H9 (cell line): ENCODE data around the gene NKAIN2. TPM values are rescaled to one million over a fixed set of nuclear protein-coding genes. Genes with fewer than 3 reads are reported as not detected.

Source experiments
- DNase-seq: peaks from one replicate; pipeline ENCODE4 v3.0.0-alpha.2; 2017
- H2AFZ ChIP-seq: one replicate; pipeline ENCODE4 v1.6.1; 2013; ENCODE audit warnings: mild to moderate bottlenecking, low read length, control low read depth, moderate library complexity
- H2AK5ac ChIP-seq: 2 replicates; pipeline ENCODE4 v1.6.1; 2013; ENCODE audit warnings: low read length, control low read depth, mixed read lengths; ENCODE audit not compliant: insufficient read length
- H2BK120ac ChIP-seq: one replicate; pipeline ENCODE4 v1.6.1; 2013; ENCODE audit warnings: low read depth, mild to moderate bottlenecking, low read length, control low read depth, inconsistent platforms; ENCODE audit not compliant: poor library complexity, severe bottlenecking
- H2BK12ac ChIP-seq: 2 replicates; pipeline ENCODE4 v1.6.1; 2013; ENCODE audit warnings: low read length, control low read depth, mixed read lengths, low read depth; ENCODE audit not compliant: insufficient read length
- H2BK15ac ChIP-seq: 2 replicates; pipeline ENCODE4 v1.6.1; 2013; ENCODE audit warnings: low read depth, low read length, control low read depth
- H2BK20ac ChIP-seq: one replicate; pipeline ENCODE4 v1.6.1; 2013; ENCODE audit warnings: low read depth, mild to moderate bottlenecking, low read length, control low read depth, inconsistent platforms; ENCODE audit not compliant: poor library complexity, severe bottlenecking
- H2BK5ac ChIP-seq: 2 replicates; pipeline ENCODE4 v1.6.1; 2013; ENCODE audit warnings: low read length, control low read depth, mixed read lengths; ENCODE audit not compliant: insufficient read length
- H3K14ac ChIP-seq: 2 replicates; pipeline ENCODE4 v1.6.1; 2013; ENCODE audit warnings: low read length, control low read depth; ENCODE audit not compliant: insufficient read depth
- H3K18ac ChIP-seq: 2 replicates; pipeline ENCODE4 v1.6.1; 2013; ENCODE audit warnings: low read depth, mild to moderate bottlenecking, mixed read lengths, low read length, control low read depth; ENCODE audit not compliant: insufficient read length
- H3K23ac ChIP-seq: 2 replicates; pipeline ENCODE4 v1.6.1; 2013; ENCODE audit warnings: low read length, control low read depth, mixed read lengths, low read depth; ENCODE audit not compliant: insufficient read length
- H3K23me2 ChIP-seq: 2 replicates; pipeline ENCODE4 v1.6.1; 2013; ENCODE audit warnings: low read depth, mild to moderate bottlenecking, mixed read lengths, low read length, control low read depth; ENCODE audit not compliant: insufficient read length, poor library complexity, severe bottlenecking
- H3K27ac ChIP-seq: 2 replicates; pipeline ENCODE4 v1.5.1; 2013; ENCODE audit warnings: low read length, control low read depth, mixed read lengths, low read depth; ENCODE audit not compliant: insufficient read length
- H3K27me3 ChIP-seq: 2 replicates; pipeline ENCODE4 v1.6.1; 2013; ENCODE audit warnings: low read length, control low read depth, inconsistent platforms; ENCODE audit not compliant: insufficient read depth
- H3K4ac ChIP-seq: 2 replicates; pipeline ENCODE4 v1.6.1; 2013; ENCODE audit warnings: low read depth, mild to moderate bottlenecking, control low read depth, inconsistent platforms, low read length, moderate library complexity
- H3K4me1 ChIP-seq: 2 replicates; pipeline ENCODE4 v1.6.1; 2013; ENCODE audit warnings: low read length, control low read depth, inconsistent platforms; ENCODE audit not compliant: insufficient read depth
- H3K4me2 ChIP-seq: 2 replicates; pipeline ENCODE4 v1.6.1; 2013; ENCODE audit warnings: low read length, control low read depth, mixed read lengths; ENCODE audit not compliant: insufficient read length, insufficient read depth
- H3K56ac ChIP-seq: 2 replicates; pipeline ENCODE4 v1.6.1; 2013; ENCODE audit warnings: low read depth, mild to moderate bottlenecking, mixed read lengths, low read length, control low read depth; ENCODE audit not compliant: insufficient read length
- H3K79me1 ChIP-seq: 2 replicates; pipeline ENCODE4 v1.6.1; 2013; ENCODE audit warnings: low read depth, mild to moderate bottlenecking, moderate library complexity, low read length, control low read depth, inconsistent platforms; ENCODE audit not compliant: insufficient read depth, poor library complexity, severe bottlenecking
- H3K79me2 ChIP-seq: 2 replicates; pipeline ENCODE4 v1.6.1; 2013; ENCODE audit warnings: low read length, control low read depth, inconsistent platforms; ENCODE audit not compliant: insufficient read depth
- H3K9ac ChIP-seq: 2 replicates; pipeline ENCODE4 v1.6.1; 2013; ENCODE audit warnings: low read length, control low read depth, mixed read lengths; ENCODE audit not compliant: insufficient read length; ENCODE audit errors: extremely low read depth
- H3K9me3 ChIP-seq: one replicate; pipeline ENCODE4 v1.6.1; 2013; ENCODE audit warnings: low read depth, low read length, inconsistent platforms; ENCODE audit not compliant: control insufficient read depth
- H3T11ph ChIP-seq: one replicate; pipeline ENCODE4 v1.6.1; 2013; ENCODE audit warnings: mild to moderate bottlenecking, low read length, control low read depth, inconsistent platforms
- H4K20me1 ChIP-seq: one replicate; pipeline ENCODE4 v1.6.1; 2013; ENCODE audit not compliant: control insufficient read depth, insufficient read length, insufficient read depth
- H4K5ac ChIP-seq: 2 replicates; pipeline ENCODE4 v1.6.1; 2013; ENCODE audit warnings: low read depth, mild to moderate bottlenecking, mixed read lengths, low read length, control low read depth; ENCODE audit not compliant: insufficient read length
- H4K8ac ChIP-seq: replicated peaks from 2 replicates; pipeline ENCODE4 v1.6.1; 2013; ENCODE audit warnings: low read length, control low read depth, mixed read lengths, low read depth; ENCODE audit not compliant: insufficient read length
- H4K91ac ChIP-seq: 2 replicates; pipeline ENCODE4 v1.6.1; 2013; ENCODE audit warnings: low read depth, mild to moderate bottlenecking, moderate library complexity, mixed read lengths, low read length, control low read depth; ENCODE audit not compliant: insufficient read length
- H3K27ac Mint-ChIP-seq, 3 experiments: 2 replicates in 2 of 3; 3 replicates in 1 of 3; pipeline ENCODE4 v1.8.0; 2020 to 2021; ENCODE audit warnings: mixed read lengths in 3 of 3, mild to moderate bottlenecking in 1 of 3, moderate library complexity in 1 of 3
- H3K27me3 Mint-ChIP-seq: 2 replicates; pipeline ENCODE4 v1.8.0; 2021; ENCODE audit warnings: low read depth, mild to moderate bottlenecking, moderate library complexity, mixed read lengths
- H3K36me3 Mint-ChIP-seq, 3 experiments: 2 replicates in 2 of 3; 3 replicates in 1 of 3; pipeline ENCODE4 v1.8.0; 2020 to 2021; ENCODE audit warnings: low read depth in 3 of 3, mixed read lengths in 3 of 3; ENCODE audit not compliant: insufficient read depth in 1 of 3
- H3K4me1 Mint-ChIP-seq, 2 experiments: 2 replicates each; pipeline ENCODE4 v1.8.0; 2020; ENCODE audit warnings: mixed read lengths in 2 of 2
- H3K4me3 Mint-ChIP-seq, 2 experiments: 2 replicates in 1 of 2; 3 replicates in 1 of 2; pipeline ENCODE4 v1.8.0; 2020 to 2021; ENCODE audit warnings: mild to moderate bottlenecking in 2 of 2, mixed read lengths in 2 of 2, moderate library complexity in 1 of 2
- H3K9me3 Mint-ChIP-seq, 2 experiments: 2 replicates in 1 of 2; 3 replicates in 1 of 2; pipeline ENCODE4 v1.8.0; 2020; ENCODE audit warnings: mild to moderate bottlenecking in 2 of 2, mixed read lengths in 2 of 2, moderate library complexity in 1 of 2
- CTCF ChIP-seq: fragments of 200-600 bp; sonication (generic); conservative IDR thresholded peaks from 3 replicates; pipeline ENCODE4 v1.8.0; 2021; ENCODE audit warnings: antibody characterized with exemption, mild to moderate bottlenecking
- WGBS: extraction: QIAGEN DNeasy Blood & Tissue Kit; methylation state at CpG from one replicate; pipeline ENCODE4 v1.1.7; 2013; ENCODE audit warnings: missing lambda C conversion rate, low lambda C conversion rate, mixed read lengths; ENCODE audit not compliant: insufficient read length; ENCODE audit errors: extremely low coverage; 5-methylcytosine and 5-hydroxymethylcytosine counted together
- total RNA-seq: library from RNA; stranded (reverse); gene quantifications from 2 replicates; pipeline ENCODE4 v1.2.1, GENCODE V29; 2021

NKAIN2 gene
- total RNA-seq, 1 experiment from 2014 or later, result 0.17 TPM

GRCh38 chr6:124443541-124443940, 639.9 kb downstream of the NKAIN2 start:
- Histone ChIP-seq H3K4me1 (no peaks in the 10 kb centered on the region), H3K9me3 (no peaks in the 10 kb centered on the region), H3K56ac (no peak overlapping the region), H3K23ac (no peak overlapping the region), H3K4me2 (no peak overlapping the region), H2BK120ac (no peak overlapping the region), H4K8ac (no peak overlapping the region), H3T11ph (no peak overlapping the region), H2BK12ac (no peak overlapping the region), H2AK5ac (no peak overlapping the region), H3K18ac (no peak overlapping the region), H3K27ac (no peak overlapping the region), H2BK15ac (no peak overlapping the region), H3K27me3 (no peaks in the 10 kb centered on the region), H4K20me1 (no peaks in the 10 kb centered on the region), H3K14ac (no peak overlapping the region), H2AFZ (no peak overlapping the region), H3K79me2 (no peaks in the 10 kb centered on the region), H3K9ac (no peak overlapping the region), H2BK5ac (no peak overlapping the region), H3K79me1 (no peaks in the 10 kb centered on the region), H2BK20ac (no peak overlapping the region), H4K91ac (no peak overlapping the region), H4K5ac (no peak overlapping the region), H3K23me2 (no peaks in the 10 kb centered on the region), H3K4ac (no peak overlapping the region)
- TF ChIP-seq CTCF, result no peak
- no peak overlapping the region for H3K4me3 Mint-ChIP-seq
- H3K36me3 Mint-ChIP-seq, result no peaks in the 10 kb centered on the region
- H3K27me3 Mint-ChIP-seq, result no peaks in the 10 kb centered on the region
- no CpG with 5 or more reads among the region's 2 CpGs for WGBS
- H3K4me1 Mint-ChIP-seq, result no peaks in the 10 kb centered on the region
- no peak overlapping the region for H3K27ac Mint-ChIP-seq
- H3K9me3 Mint-ChIP-seq, result no peaks in the 10 kb centered on the region
- DNase-seq, result no peak
